Measurements from ENCODE around the gene VTI1A.

DNA sequence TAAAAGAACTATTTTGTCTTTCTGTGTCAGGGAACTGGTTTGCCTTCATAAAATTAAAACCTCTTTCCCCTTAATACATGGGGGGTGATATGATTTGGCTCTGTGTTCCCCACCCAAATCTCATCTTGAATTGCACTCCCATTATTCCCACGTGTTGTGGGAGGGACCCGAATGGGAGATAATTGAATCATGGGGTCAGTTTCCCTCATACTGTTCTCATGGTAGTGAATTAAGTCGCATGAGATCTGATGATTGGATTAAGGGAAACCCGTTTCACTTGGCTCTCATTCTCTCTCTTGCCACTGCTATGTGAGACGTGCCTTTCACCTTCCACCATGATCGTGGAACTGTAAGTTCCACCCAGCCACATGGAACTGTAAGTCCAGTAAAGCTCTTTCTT lies 142.1 kb downstream of the VTI1A start:
- TF ChIP-seq, protein P1, sequence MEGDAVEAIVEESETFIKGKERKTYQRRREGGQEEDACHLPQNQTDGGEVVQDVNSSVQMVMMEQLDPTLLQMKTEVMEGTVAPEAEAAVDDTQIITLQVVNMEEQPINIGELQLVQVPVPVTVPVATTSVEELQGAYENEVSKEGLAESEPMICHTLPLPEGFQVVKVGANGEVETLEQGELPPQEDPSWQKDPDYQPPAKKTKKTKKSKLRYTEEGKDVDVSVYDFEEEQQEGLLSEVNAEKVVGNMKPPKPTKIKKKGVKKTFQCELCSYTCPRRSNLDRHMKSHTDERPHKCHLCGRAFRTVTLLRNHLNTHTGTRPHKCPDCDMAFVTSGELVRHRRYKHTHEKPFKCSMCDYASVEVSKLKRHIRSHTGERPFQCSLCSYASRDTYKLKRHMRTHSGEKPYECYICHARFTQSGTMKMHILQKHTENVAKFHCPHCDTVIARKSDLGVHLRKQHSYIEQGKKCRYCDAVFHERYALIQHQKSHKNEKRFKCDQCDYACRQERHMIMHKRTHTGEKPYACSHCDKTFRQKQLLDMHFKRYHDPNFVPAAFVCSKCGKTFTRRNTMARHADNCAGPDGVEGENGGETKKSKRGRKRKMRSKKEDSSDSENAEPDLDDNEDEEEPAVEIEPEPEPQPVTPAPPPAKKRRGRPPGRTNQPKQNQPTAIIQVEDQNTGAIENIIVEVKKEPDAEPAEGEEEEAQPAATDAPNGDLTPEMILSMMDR (conservative IDR thresholded peaks at IDR 0.05; ENCODE audit: low read depth in 2 of 2), result no peak
- no peak for TF ChIP-seq EZH2 (IDR thresholded peaks at IDR 0.05; ENCODE audit: low read depth, unreplicated experiment)
- TF ChIP-seq, protein P2, sequence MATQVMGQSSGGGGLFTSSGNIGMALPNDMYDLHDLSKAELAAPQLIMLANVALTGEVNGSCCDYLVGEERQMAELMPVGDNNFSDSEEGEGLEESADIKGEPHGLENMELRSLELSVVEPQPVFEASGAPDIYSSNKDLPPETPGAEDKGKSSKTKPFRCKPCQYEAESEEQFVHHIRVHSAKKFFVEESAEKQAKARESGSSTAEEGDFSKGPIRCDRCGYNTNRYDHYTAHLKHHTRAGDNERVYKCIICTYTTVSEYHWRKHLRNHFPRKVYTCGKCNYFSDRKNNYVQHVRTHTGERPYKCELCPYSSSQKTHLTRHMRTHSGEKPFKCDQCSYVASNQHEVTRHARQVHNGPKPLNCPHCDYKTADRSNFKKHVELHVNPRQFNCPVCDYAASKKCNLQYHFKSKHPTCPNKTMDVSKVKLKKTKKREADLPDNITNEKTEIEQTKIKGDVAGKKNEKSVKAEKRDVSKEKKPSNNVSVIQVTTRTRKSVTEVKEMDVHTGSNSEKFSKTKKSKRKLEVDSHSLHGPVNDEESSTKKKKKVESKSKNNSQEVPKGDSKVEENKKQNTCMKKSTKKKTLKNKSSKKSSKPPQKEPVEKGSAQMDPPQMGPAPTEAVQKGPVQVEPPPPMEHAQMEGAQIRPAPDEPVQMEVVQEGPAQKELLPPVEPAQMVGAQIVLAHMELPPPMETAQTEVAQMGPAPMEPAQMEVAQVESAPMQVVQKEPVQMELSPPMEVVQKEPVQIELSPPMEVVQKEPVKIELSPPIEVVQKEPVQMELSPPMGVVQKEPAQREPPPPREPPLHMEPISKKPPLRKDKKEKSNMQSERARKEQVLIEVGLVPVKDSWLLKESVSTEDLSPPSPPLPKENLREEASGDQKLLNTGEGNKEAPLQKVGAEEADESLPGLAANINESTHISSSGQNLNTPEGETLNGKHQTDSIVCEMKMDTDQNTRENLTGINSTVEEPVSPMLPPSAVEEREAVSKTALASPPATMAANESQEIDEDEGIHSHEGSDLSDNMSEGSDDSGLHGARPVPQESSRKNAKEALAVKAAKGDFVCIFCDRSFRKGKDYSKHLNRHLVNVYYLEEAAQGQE (IDR thresholded peaks at IDR 0.05; ENCODE audit: unreplicated experiment), result no peak
- no peak for TF ChIP-seq STAT1 (IDR thresholded peaks at IDR 0.05; ENCODE audit: unreplicated experiment)
- TF ChIP-seq, protein P3, sequence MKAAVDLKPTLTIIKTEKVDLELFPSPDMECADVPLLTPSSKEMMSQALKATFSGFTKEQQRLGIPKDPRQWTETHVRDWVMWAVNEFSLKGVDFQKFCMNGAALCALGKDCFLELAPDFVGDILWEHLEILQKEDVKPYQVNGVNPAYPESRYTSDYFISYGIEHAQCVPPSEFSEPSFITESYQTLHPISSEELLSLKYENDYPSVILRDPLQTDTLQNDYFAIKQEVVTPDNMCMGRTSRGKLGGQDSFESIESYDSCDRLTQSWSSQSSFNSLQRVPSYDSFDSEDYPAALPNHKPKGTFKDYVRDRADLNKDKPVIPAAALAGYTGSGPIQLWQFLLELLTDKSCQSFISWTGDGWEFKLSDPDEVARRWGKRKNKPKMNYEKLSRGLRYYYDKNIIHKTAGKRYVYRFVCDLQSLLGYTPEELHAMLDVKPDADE (IDR thresholded peaks at IDR 0.05), result no peak
- no peak for TF ChIP-seq POLR2AphosphoS5 (IDR thresholded peaks at IDR 0.05; ENCODE audit: low read depth)
